K562 (cell line): ENCODE data around the gene SNX17. TPM values are rescaled to one million over a fixed set of nuclear protein-coding genes. Genes with fewer than 3 reads are reported as not detected.
A peak's percentile ranks its signal among the peaks of the same experiment; 100 is the strongest.

Experiments used
- BRF1 ChIP-seq: IDR thresholded peaks from 3 replicates; pipeline ENCODE4 v1.6.1; 2011; ENCODE audit warnings: borderline replicate concordance, mild to moderate bottlenecking; ENCODE audit not compliant: insufficient read length; ENCODE audit errors: extremely low read depth
- CC2D1A ChIP-seq: fragments of 450-650 bp; IDR thresholded peaks from 2 replicates; pipeline ENCODE4 v1.6.1; 2017; ENCODE audit warnings: mild to moderate bottlenecking
- EZH2 ChIP-seq: IDR thresholded peaks from 2 replicates; pipeline ENCODE4 v1.6.1; 2012; ENCODE audit warnings: low read depth, mild to moderate bottlenecking, inconsistent platforms, low read length, borderline replicate concordance
- FOXA1 ChIP-seq: fragments of 450-650 bp; IDR thresholded peaks from 2 replicates; pipeline ENCODE4 v1.6.1; 2016; ENCODE audit warnings: mild to moderate bottlenecking, borderline replicate concordance
- KAT8 ChIP-seq: fragments of 450-650 bp; IDR thresholded peaks from 2 replicates; pipeline ENCODE4 v1.6.1; 2016; ENCODE audit warnings: low read depth, mild to moderate bottlenecking
- MEIS2 ChIP-seq: fragments of 450-650 bp; IDR thresholded peaks from 2 replicates; pipeline ENCODE4 v1.6.1; 2014; ENCODE audit warnings: mild to moderate bottlenecking; ENCODE audit not compliant: partially characterized antibody
- NFATC3 ChIP-seq: fragments of 450-650 bp; IDR thresholded peaks from 2 replicates; pipeline ENCODE4 v1.6.1; 2017; ENCODE audit warnings: mild to moderate bottlenecking
- NFE2L1 ChIP-seq: fragments of 450-650 bp; IDR thresholded peaks from 2 replicates; pipeline ENCODE4 v1.6.1; 2016; ENCODE audit warnings: missing genetic modification characterization, low read depth, mild to moderate bottlenecking, missing compliant biosample characterization, moderate library complexity, borderline replicate concordance
- NR2C1 ChIP-seq, 2 experiments: fragments of 450-650 bp; IDR thresholded peaks; 2 replicates each; pipeline ENCODE4 v1.6.1; 2017; ENCODE audit warnings: mild to moderate bottlenecking in 2 of 2, antibody characterized with exemption in 1 of 2, inconsistent platforms in 1 of 2, missing compliant biosample characterization in 1 of 2, missing genetic modification characterization in 1 of 2
- PURB ChIP-seq: sonication (generic); formaldehyde crosslinking; IDR thresholded peaks from 2 replicates; pipeline ENCODE4 v1.9.0; 2021; ENCODE audit warnings: low read depth, mild to moderate bottlenecking, missing genetic modification reagents
- RBM22 ChIP-seq: fragments of 200-400 bp; formaldehyde crosslinking; IDR thresholded peaks from 2 replicates; pipeline ENCODE4 v1.6.1; 2018; ENCODE audit warnings: low read length, low read depth; ENCODE audit not compliant: poor library complexity, severe bottlenecking
- SAP30 ChIP-seq: fragments of 200-600 bp; sonication (generic); IDR thresholded peaks from 2 replicates; pipeline ENCODE4 v1.6.1; 2012; ENCODE audit warnings: borderline replicate concordance, low read depth, mild to moderate bottlenecking, moderate library complexity, low read length, control low read depth, inconsistent platforms; ENCODE audit not compliant: insufficient read depth, poor library complexity, severe bottlenecking
- SMAD4 ChIP-seq: fragments of 250-450 bp; sonication (Bioruptor Pico); conservative IDR thresholded peaks from 2 replicates; pipeline ENCODE4 v1.8.0; 2021; ENCODE audit warnings: inconsistent platforms, mild to moderate bottlenecking, moderate library complexity
- SOX6 ChIP-seq: fragments of 450-650 bp; IDR thresholded peaks from 2 replicates; pipeline ENCODE4 v1.6.1; 2014; ENCODE audit warnings: mild to moderate bottlenecking
- SRSF9 ChIP-seq: fragments of 200-400 bp; formaldehyde crosslinking; IDR thresholded peaks from 2 replicates; pipeline ENCODE4 v1.6.1; 2017; ENCODE audit warnings: low read depth, low read length, borderline replicate concordance
- TFAM ChIP-seq: fragments of 250-450 bp; sonication (Bioruptor Pico); conservative IDR thresholded peaks from 2 replicates; pipeline ENCODE4 v1.5.0; 2021; ENCODE audit warnings: mild to moderate bottlenecking, moderate library complexity
- U2AF2 ChIP-seq: fragments of 200-400 bp; formaldehyde crosslinking; optimal IDR thresholded peaks from 2 replicates; pipeline ENCODE3; 2017; ENCODE audit warnings: low read depth, mild to moderate bottlenecking, low read length
- ZBTB8A ChIP-seq: fragments of 450-650 bp; IDR thresholded peaks from 2 replicates; pipeline ENCODE4 v1.6.1; 2018; ENCODE audit warnings: mild to moderate bottlenecking, moderate library complexity; ENCODE audit not compliant: partially characterized antibody
- ZNF586 ChIP-seq: fragments of 450-650 bp; formaldehyde crosslinking; conservative IDR thresholded peaks from 2 replicates; pipeline ENCODE4 v1.4.0; 2020; ENCODE audit warnings: mild to moderate bottlenecking, moderate library complexity
- ZNF780A ChIP-seq: fragments of 250-450 bp; sonication (Bioruptor Pico); IDR thresholded peaks from 2 replicates; pipeline ENCODE4 v1.5.0; 2021; ENCODE audit warnings: mild to moderate bottlenecking
- polyA plus RNA-seq, 8 experiments: library from polyadenylated mRNA; depleted of rRNA in 4 of 8; stranded (reverse) in 5 of 8; unstranded in 3 of 8; fragments of >200 nt; fragmentation: Nextera tagmentation in 2 of 8; fragmentation: Illumina TruSeq in 1 of 8; extraction: Ambion mirVana in 2 of 8; extraction: Trizol in 1 of 8; gene quantifications; 2 replicates each; pipeline versions ENCODE4 v1.2.1 to v1.2.3, GENCODE V29; 2011 to 2014; ENCODE audit warnings: inconsistent platforms in 1 of 8, missing spikeins in 1 of 8
- total RNA-seq, 7 experiments: library from RNA; depleted of rRNA in 6 of 7; stranded (reverse); fragments of >200 nt in 6 of 7; fragmentation: Illumina TruSeq in 2 of 7; extraction: Trizol in 2 of 7; gene quantifications; 2 replicates each; pipeline versions ENCODE4 v1.2.1 to v1.2.3, GENCODE V29; 2011 to 2021; ENCODE audit warnings: low replicate concordance in 1 of 7
- TF ChIP-seq, protein P1 (sequence below): sonication (generic); formaldehyde crosslinking; IDR thresholded peaks from 2 replicates; pipeline ENCODE4 v1.8.1; 2022; ENCODE audit warnings: missing genetic modification reagents
- TF ChIP-seq, protein P2 (sequence below): fragments of 450-650 bp; IDR thresholded peaks from 2 replicates; pipeline ENCODE4 v1.6.1; 2016; ENCODE audit warnings: borderline replicate concordance

The SNX17 gene
- total and polyA plus RNA-seq, 9 of the 15 experiments (the other 6 are each of a cell fraction or from before 2014, with no cell fraction given) = 3.0 to 75.7 (median 54.6) TPM

DNA sequence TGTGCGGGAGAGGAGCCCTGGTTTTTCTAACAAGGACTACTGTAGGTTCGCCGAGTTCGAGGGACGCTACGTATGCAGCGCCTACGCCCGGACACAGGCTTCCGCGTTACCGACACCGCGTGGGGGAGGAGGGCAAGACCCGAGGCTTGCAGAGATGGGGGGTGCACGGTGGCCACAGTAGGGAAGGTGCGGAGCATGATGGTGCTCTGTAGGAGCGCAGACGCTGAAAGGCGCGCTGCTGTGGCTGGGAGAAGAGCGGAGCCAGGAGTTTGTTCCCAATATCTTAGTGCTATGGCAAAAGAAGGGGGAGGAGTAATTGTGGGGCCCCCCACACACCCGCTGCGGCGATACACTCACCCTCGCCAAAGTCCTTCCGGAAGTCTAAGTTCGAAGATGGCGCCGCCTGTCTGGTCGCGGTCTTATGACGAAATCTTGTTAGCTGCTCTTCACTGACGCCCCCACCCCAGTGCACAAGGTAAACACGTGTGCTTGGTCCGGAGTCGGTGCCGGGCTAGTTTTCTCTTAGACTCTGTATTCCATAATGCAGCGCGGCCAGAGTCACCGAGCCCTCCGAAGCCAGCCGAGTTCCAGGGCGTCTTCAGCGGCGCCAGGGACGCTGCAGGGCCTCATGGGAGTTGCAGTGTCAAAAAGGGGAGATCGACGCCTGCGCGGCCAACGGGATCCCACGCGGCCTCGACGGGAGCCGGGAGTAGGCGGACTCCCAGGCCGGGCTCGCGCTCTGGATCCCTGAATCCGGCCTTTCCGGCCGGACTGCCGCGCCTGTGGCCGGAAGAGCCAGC lies 13.8 kb upstream of the SNX17 start, which contains the start of gene GTF3C2 (continued):
- peak; percentile 92 for TF ChIP-seq SAP30
- no peak for TF ChIP-seq EZH2
- TF ChIP-seq NFE2L1 (tag) = no peak
- TF ChIP-seq, protein P1, sequence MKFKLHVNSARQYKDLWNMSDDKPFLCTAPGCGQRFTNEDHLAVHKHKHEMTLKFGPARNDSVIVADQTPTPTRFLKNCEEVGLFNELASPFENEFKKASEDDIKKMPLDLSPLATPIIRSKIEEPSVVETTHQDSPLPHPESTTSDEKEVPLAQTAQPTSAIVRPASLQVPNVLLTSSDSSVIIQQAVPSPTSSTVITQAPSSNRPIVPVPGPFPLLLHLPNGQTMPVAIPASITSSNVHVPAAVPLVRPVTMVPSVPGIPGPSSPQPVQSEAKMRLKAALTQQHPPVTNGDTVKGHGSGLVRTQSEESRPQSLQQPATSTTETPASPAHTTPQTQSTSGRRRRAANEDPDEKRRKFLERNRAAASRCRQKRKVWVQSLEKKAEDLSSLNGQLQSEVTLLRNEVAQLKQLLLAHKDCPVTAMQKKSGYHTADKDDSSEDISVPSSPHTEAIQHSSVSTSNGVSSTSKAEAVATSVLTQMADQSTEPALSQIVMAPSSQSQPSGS (CRISPR knock-in tag) = no peak
- TF ChIP-seq U2AF2 = no peak
- no peak for TF ChIP-seq PURB
- TF ChIP-seq ZNF780A (CRISPR knock-in tag) = no peak
- no peak; the same call in 1 of the 2 replicates for TF ChIP-seq CC2D1A
- TF ChIP-seq BRF1 = no peak
- no peak for TF ChIP-seq RBM22
- peak; percentile 91 for TF ChIP-seq NR2C1 (IDR thresholded peaks at IDR 0.05)
- TF ChIP-seq NR2C1 (tag; IDR thresholded peaks at IDR 0.05) = peak; percentile 88
- TF ChIP-seq NFATC3 = 0 out of 2 replicates have a peak, but pooled peaks have one; percentile 28
- TF ChIP-seq TFAM = no peak
- no peak for TF ChIP-seq ZBTB8A
- peak; percentile 47; the same call in 1 of the 2 replicates for TF ChIP-seq SOX6
- no peak for TF ChIP-seq SRSF9
- no peak; the same call in 1 of the 2 replicates for TF ChIP-seq KAT8
- no peak for TF ChIP-seq MEIS2
- TF ChIP-seq FOXA1 = no peak
- TF ChIP-seq ZNF586 (CRISPR knock-in tag) = no peak
- TF ChIP-seq, protein P2, sequence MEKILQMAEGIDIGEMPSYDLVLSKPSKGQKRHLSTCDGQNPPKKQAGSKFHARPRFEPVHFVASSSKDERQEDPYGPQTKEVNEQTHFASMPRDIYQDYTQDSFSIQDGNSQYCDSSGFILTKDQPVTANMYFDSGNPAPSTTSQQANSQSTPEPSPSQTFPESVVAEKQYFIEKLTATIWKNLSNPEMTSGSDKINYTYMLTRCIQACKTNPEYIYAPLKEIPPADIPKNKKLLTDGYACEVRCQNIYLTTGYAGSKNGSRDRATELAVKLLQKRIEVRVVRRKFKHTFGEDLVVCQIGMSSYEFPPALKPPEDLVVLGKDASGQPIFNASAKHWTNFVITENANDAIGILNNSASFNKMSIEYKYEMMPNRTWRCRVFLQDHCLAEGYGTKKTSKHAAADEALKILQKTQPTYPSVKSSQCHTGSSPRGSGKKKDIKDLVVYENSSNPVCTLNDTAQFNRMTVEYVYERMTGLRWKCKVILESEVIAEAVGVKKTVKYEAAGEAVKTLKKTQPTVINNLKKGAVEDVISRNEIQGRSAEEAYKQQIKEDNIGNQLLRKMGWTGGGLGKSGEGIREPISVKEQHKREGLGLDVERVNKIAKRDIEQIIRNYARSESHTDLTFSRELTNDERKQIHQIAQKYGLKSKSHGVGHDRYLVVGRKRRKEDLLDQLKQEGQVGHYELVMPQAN = peak; percentile 70; the same call in 1 of the 2 replicates
- TF ChIP-seq SMAD4 = 0 out of 2 replicates have a peak, but pooled peaks have one; percentile 70
